Panc1 (cell line): Measurements from ENCODE around the gene THEMIS2. TPM values are rescaled to one million over a fixed set of nuclear protein-coding genes. Genes with fewer than 3 reads are reported as not detected.

Source experiments
- ATAC-seq: fragments of 200-7000 bp; cut with Tn5 transposase; 2 replicates; pipeline ENCODE4 v1.9.1; 2020; ENCODE audit warnings: mild to moderate bottlenecking, moderate library complexity
- BruUV-seq: library from RNA; stranded (reverse); fragments of 400-500 nt; replicated peaks from 2 replicates; lab custom pipeline; 2021; lab: Mats Ljungman, UMichigan
- CTCF ChIA-PET: fragments of 300-600 bp; sonication (Branson Sonifier 250); formaldehyde crosslinking; loops from one replicate; lab custom pipeline; 2022; ENCODE audit warnings: antibody characterized with exemption; lab: Charles Lee
- POLR2A ChIA-PET: fragments of 300-600 bp; sonication (Branson Sonifier 250); formaldehyde crosslinking; loops from one replicate; lab custom pipeline; 2022; ENCODE audit warnings: antibody characterized with exemption; lab: Charles Lee
- DNase-seq: peaks from one replicate; pipeline ENCODE4 v3.0.0-alpha.2; 2010; ENCODE audit warnings: low read depth, low spot score
- H3K27ac ChIP-seq: 2 replicates; pipeline ENCODE4 v1.5.1; 2011; ENCODE audit warnings: mild to moderate bottlenecking, low read length, inconsistent platforms
- H3K27me3 ChIP-seq: fragments of 200-500 bp; sonication (Bioruptor generic); 2 replicates; pipeline ENCODE4 v1.6.0; 2014; ENCODE audit warnings: low read length, inconsistent platforms; ENCODE audit not compliant: control insufficient read depth, insufficient read depth
- H3K36me3 ChIP-seq: fragments of 200-500 bp; sonication (Bioruptor generic); 2 replicates; pipeline ENCODE4 v1.5.1; 2014; ENCODE audit warnings: inconsistent platforms, mild to moderate bottlenecking, low read length, moderate library complexity; ENCODE audit not compliant: control insufficient read depth, insufficient read depth
- H3K4me1 ChIP-seq: 2 replicates; pipeline ENCODE4 v1.5.1; 2011; ENCODE audit warnings: inconsistent platforms, mild to moderate bottlenecking, low read length, moderate library complexity; ENCODE audit not compliant: control insufficient read depth, insufficient read depth
- H3K4me3 ChIP-seq, 2 experiments: 2 replicates each; pipeline ENCODE4 v1.5.1; 2011 to 2012; ENCODE audit warnings: low read depth in 2 of 2, low read length in 2 of 2, mild to moderate bottlenecking in 2 of 2, inconsistent platforms in 1 of 2, moderate library complexity in 1 of 2
- H3K9me3 ChIP-seq: fragments of 200-500 bp; sonication (Bioruptor generic); 2 replicates; pipeline ENCODE4 v1.5.1; 2014; ENCODE audit warnings: low read depth, mild to moderate bottlenecking, inconsistent platforms, low read length, moderate library complexity; ENCODE audit not compliant: control insufficient read depth, insufficient read depth
- CTCF ChIP-seq: fragments of 450-650 bp; IDR thresholded peaks from 2 replicates; pipeline ENCODE4 v1.5.1; 2017; ENCODE audit warnings: mild to moderate bottlenecking
- POLR2AphosphoS5 ChIP-seq: IDR thresholded peaks from 2 replicates; pipeline ENCODE4 v1.6.1; 2012; ENCODE audit warnings: mild to moderate bottlenecking, low read depth, low read length, moderate library complexity
- REST ChIP-seq, 2 experiments: IDR thresholded peaks; 2 replicates each; pipeline ENCODE4 v1.6.1; 2011 to 2012; ENCODE audit warnings: low read depth in 2 of 2, control low read depth in 1 of 2, low read length in 1 of 2, mild to moderate bottlenecking in 1 of 2, moderate library complexity in 1 of 2; ENCODE audit not compliant: insufficient read depth in 1 of 2
- SIN3A ChIP-seq: IDR thresholded peaks from 2 replicates; pipeline ENCODE4 v1.6.1; 2012; ENCODE audit warnings: low read depth, mild to moderate bottlenecking, low read length, moderate library complexity, borderline replicate concordance; ENCODE audit not compliant: insufficient read depth
- TCF7L2 ChIP-seq: IDR thresholded peaks from 2 replicates; pipeline ENCODE4 v1.6.1; 2011; ENCODE audit warnings: mild to moderate bottlenecking, low read depth, low read length, inconsistent platforms
- in situ Hi-C: cut with HindIII; loops from 2 replicates; pipeline ENCODE4 v1.10.0; 2016; ENCODE audit warnings: low sequenced_read_pairs, low pct_unique_long_range_greater_than_20kb
- intact Hi-C: fragments of 100-400 bp; cut with micrococcal nuclease; formaldehyde crosslinking; loops from one replicate; pipeline ENCODE4 v1.10.0; 2022; ENCODE audit not compliant: unreplicated experiment
- total RNA-seq: library from RNA; stranded (reverse); gene quantifications from one replicate; pipeline ENCODE4 v1.2.1, GENCODE V29; 2021; ENCODE audit not compliant: unreplicated experiment

Gene THEMIS2
- total RNA-seq, 1 experiment from 2014 or later: 4.2 TPM

GRCh38 chr1:27882543-27882903, 10.2 kb downstream of the THEMIS2 start:
- BruUV-seq: no TSS peak
- DNase-seq (no peak), ATAC-seq (no peak)
- ChIA-PET CTCF (no interaction called here), POLR2A (no interaction called here)
- in situ Hi-C loops (no loop called here), intact Hi-C loops (no loop called here)
- no peaks in the 10 kb centered on the region for H3K4me1 ChIP-seq
- H3K36me3 ChIP-seq: no peaks in the 10 kb centered on the region
- H3K4me3 ChIP-seq: no peak overlapping the region
- TF ChIP-seq POLR2AphosphoS5: no peak
- no peak for TF ChIP-seq CTCF
- TF ChIP-seq REST (IDR thresholded peaks at IDR 0.05; ENCODE audit: insufficient read depth in 1 of 2, low read depth in 2 of 2, low read length in 1 of 2): no peak
- no peak for TF ChIP-seq TCF7L2
- TF ChIP-seq SIN3A: no peak
- H3K27ac ChIP-seq: no peak overlapping the region
- H3K9me3 ChIP-seq: no peaks in the 10 kb centered on the region
- H3K27me3 ChIP-seq: no peaks in the 10 kb centered on the region

GRCh38 chr1:27883536-27883935, 11.2 kb downstream of the THEMIS2 start:
- no peak overlapping the region for H3K27ac ChIP-seq
- no peaks in the 10 kb centered on the region for H3K9me3 ChIP-seq
- no peak for TF ChIP-seq POLR2AphosphoS5
- no peak for TF ChIP-seq CTCF
- no peak for TF ChIP-seq SIN3A
- TF ChIP-seq TCF7L2: no peak
- TF ChIP-seq REST (IDR thresholded peaks at IDR 0.05; ENCODE audit: insufficient read depth in 1 of 2, low read depth in 2 of 2, low read length in 1 of 2): no peak
- in situ Hi-C loops (no loop called here), intact Hi-C loops (no loop called here)
- POLR2A ChIA-PET: no interaction called here
- no peak overlapping the region for H3K4me3 ChIP-seq
- no peak for DNase-seq
- no peaks in the 10 kb centered on the region for H3K27me3 ChIP-seq
- no peaks in the 10 kb centered on the region for H3K36me3 ChIP-seq
- CTCF ChIA-PET: no interaction called here
- no TSS peak for BruUV-seq
- no peaks in the 10 kb centered on the region for H3K4me1 ChIP-seq
- no peak for ATAC-seq
